ENCODE data around the gene ERP29. TPM values are rescaled to one million over a fixed set of nuclear protein-coding genes. Genes with fewer than 3 reads are reported as not detected.
"Not testable (repeated sequence)": the region's sequence is repeated elsewhere in the genome, so short reads cannot be mapped to it uniquely, and the experiment has no call there.

ERP29 gene
- total and polyA plus RNA-seq, 5 experiments from 2014 or later = 161 to 199 (median 181) TPM

- peak overlapping the region in 2 of 10 donors; percentile 6 to 17 for H3K4me3 Mint-ChIP-seq
Measured at GRCh38 chr12:112018571-112019237, 5.5 kb downstream of the ERP29 start.

GRCh38 chr12:112020947-112021457 is 7.8 kb downstream of the ERP29 start:
- H3K9me3 Mint-ChIP-seq = peaks cover 0 to 3% (median 0%) of the 10 kb centered on the region in 9 donors
- H3K4me3 Mint-ChIP-seq = peak overlapping the region in 1 of 10 donors; percentile 20
- H3K27me3 Mint-ChIP-seq = no peaks in the 10 kb centered on the region
- peaks cover 34 to 61% (median 56%) of the 10 kb centered on the region in 4 donors for H3K4me1 Mint-ChIP-seq
- peaks cover 4 to 82% (median 10%) of the 10 kb centered on the region in 3 donors for H3K36me3 Mint-ChIP-seq
- no peak for DNase-seq
- no peak for ATAC-seq
- H3K27ac Mint-ChIP-seq = peak overlapping the region in 9 of 10 donors; percentile 17 to 85 (median 59)
- POLR2A ChIA-PET = no interaction called here

More at GRCh38 chr12:112018571-112019237, 5.5 kb downstream of the ERP29 start:
- ATAC-seq = no peak
- Mint-ChIP-seq H3K4me1 (peaks cover 40 to 72% (median 68%) of the 10 kb centered on the region in 4 donors), H3K36me3 (peaks cover 9 to 82% (median 17%) of the 10 kb centered on the region in 3 donors), H3K27me3 (no peaks in the 10 kb centered on the region), H3K9me3 (peaks cover 0 to 7% (median 0%) of the 10 kb centered on the region in 9 donors), H3K27ac (peak overlapping the region; percentile 38 to 86 (median 72))
- POLR2A ChIA-PET = interaction anchor here (0.5 to 10.2 kb wide), 2 partner anchors 21 to 162 kb away, joined by 3 to 269 read pairs; no protein-coding TSS in a partner anchor
- DNase-seq = no peak

DNA sequence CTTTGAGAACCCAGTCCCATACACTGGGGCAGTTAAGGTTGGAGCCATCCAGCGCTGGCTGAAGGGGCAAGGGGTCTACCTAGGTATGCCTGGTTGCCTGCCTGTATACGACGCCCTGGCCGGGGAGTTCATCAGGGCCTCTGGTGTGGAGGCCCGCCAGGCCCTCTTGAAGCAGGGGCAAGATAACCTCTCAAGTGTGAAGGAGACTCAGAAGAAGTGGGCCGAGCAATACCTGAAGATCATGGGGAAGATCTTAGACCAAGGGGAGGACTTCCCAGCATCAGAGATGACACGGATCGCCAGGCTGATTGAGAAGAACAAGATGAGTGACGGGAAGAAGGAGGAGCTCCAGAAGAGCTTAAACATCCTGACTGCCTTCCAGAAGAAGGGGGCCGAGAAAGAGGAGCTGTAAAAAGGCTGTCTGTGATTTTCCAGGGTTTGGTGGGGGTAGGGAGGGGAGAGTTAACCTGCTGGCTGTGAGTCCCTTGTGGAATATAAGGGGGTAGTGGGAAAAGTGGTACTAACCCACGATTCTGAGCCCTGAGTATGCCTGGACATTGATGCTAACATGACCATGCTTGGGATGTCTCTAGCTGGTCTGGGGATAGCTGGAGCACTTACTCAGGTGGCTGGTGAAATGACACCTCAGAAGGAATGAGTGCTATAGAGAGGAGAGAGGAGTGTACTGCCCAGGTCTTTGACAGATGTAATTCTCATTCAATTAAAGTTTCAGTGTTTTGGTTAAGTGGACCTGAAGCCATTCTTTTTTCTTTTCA is 9.2 kb downstream of the ERP29 start:
- H3K36me3 Mint-ChIP-seq = peaks cover 0 to 77% (median 5%) of the 10 kb centered on the region in 3 donors
- DNase-seq (no peak), ATAC-seq (no peak)
- peak overlapping the region; percentile 5 to 86 (median 60) for H3K27ac Mint-ChIP-seq
- H3K4me1 Mint-ChIP-seq = peaks cover 30 to 57% (median 49%) of the 10 kb centered on the region in 4 donors
- H3K27me3 Mint-ChIP-seq = no peaks in the 10 kb centered on the region
- POLR2A ChIA-PET = interaction anchor here (1.4 to 3.4 kb wide), 2 partner anchors 8 to 10 kb away, joined by 4 to 15 read pairs; partner anchors contain the start of genes ERP29 and TMEM116
- no peak overlapping the region for H3K4me3 Mint-ChIP-seq
- H3K9me3 Mint-ChIP-seq = no peaks in the 10 kb centered on the region

DNA sequence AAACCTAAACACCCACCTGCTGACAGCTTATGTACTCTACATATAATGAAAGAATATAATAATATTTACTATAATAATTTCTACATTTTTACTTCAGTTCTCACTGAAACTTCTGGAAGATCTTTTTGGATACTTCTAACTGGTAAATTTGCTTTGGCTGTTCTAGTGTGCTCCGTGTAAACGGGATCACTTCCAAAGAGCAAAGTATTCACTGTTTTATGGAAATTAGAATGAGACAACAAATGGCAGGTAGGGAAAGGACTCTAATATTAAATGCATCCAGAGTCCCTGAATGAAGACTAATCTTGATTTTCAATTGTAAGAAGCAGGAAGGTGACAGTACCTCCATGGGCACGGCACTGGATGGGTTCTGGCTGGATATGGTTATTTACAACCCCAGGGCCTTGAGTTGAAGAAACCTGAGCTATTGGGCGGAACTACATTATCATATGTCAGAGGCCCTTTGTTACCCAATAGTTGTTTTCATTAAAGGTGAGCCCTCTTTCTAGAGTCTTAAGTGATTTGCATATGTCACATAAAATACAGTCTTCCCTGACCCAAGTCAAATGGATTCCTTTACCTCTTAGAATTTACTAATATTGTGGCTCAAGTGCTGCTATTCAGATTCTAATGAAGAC is 10.7 kb downstream of the ERP29 start:
- Mint-ChIP-seq H3K4me1 (peaks cover 28 to 47% (median 42%) of the 10 kb centered on the region in 4 donors), H3K4me3 (no peak overlapping the region), H3K27ac (peak overlapping the region in 9 of 10 donors; percentile 12 to 59 (median 39)), H3K27me3 (no peaks in the 10 kb centered on the region), H3K36me3 (peaks cover 0 to 75% (median 5%) of the 10 kb centered on the region in 3 donors), H3K9me3 (no peaks in the 10 kb centered on the region)
- DNase-seq (no peak), ATAC-seq (no peak)
- POLR2A ChIA-PET = interaction anchor here (1.4 to 3.4 kb wide), 3 partner anchors 10 to 11 kb away, joined by 4 to 15 read pairs (median 4); partner anchors contain the start of genes ERP29 and TMEM116

DNA sequence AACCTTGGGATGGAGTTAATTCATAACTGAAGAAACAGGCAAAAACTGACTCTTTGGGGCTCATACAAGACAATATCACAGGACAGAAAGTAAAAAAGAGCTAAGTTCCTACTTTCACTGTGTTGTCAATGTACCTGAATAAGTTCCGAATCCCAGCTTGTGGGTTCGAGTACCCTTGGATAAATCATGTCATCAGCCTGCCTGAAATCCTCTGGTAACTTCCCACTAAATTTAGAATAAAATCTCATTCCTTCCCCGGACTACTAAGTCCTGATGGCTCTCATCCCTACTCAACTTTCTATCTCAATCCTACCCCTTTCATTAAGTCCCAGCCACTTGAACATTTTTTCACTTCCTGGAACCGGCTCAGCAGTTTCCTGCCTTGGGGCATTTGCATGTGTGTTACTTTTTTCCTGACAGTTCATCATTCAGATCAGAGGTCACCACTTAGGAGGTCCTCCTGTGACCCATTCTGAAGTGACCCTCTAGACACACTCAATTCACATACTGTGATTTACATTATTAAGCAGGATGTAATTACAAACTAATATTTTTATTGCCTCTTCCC is 12.7 kb downstream of the ERP29 start:
- DNase-seq (no peak), ATAC-seq (no peak)
- peak overlapping the region in 9 of 10 donors; percentile 6 to 89 (median 80) for H3K27ac Mint-ChIP-seq
- POLR2A ChIA-PET = interaction anchor here (0.6 to 3.4 kb wide), 3 partner anchors 11 to 13 kb away, joined by 4 to 15 read pairs (median 6); partner anchors contain the start of genes ERP29 and TMEM116
- peaks cover 22 to 32% (median 28%) of the 10 kb centered on the region in 4 donors for H3K4me1 Mint-ChIP-seq
- H3K36me3 Mint-ChIP-seq = peaks cover 0 to 76% (median 6%) of the 10 kb centered on the region in 3 donors
- no peak overlapping the region for H3K4me3 Mint-ChIP-seq
- no peaks in the 10 kb centered on the region for H3K27me3 Mint-ChIP-seq
- no peaks in the 10 kb centered on the region for H3K9me3 Mint-ChIP-seq

- DNase-seq = no peak
- peaks cover 17 to 22% (median 19%) of the 10 kb centered on the region in 4 donors for H3K4me1 Mint-ChIP-seq
- no peak for ATAC-seq
- POLR2A ChIA-PET = no interaction called here
- peak overlapping the region in 5 of 10 donors; percentile 23 to 58 (median 32) for H3K27ac Mint-ChIP-seq
- H3K9me3 Mint-ChIP-seq = no peaks in the 10 kb centered on the region
- H3K27me3 Mint-ChIP-seq = no peaks in the 10 kb centered on the region
- H3K36me3 Mint-ChIP-seq = peaks cover 4 to 74% (median 7%) of the 10 kb centered on the region in 3 donors
- H3K4me3 Mint-ChIP-seq = no peak overlapping the region
Measured at GRCh38 chr12:112029301-112029700, 16.1 kb downstream of the ERP29 start.

DNA sequence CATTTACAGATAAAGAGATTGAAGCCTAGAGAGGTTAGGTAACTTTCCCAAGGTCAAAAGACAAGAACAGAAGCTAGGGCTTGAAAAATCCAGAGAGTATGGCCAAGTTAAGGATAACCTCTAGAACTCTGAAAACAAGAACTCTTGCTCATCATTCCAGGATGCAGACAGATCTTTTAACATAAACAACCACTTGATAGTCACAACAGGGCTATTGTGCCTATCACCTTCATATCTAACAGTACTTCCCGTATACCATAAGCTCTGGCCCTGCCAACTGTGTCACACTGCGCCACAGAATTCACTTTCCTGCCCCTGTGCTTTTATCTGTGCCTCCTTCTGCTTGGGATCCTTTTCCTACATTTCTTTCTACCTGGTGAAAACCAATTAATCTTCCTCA is 18.2 kb downstream of the ERP29 start:
- DNase-seq (no peak), ATAC-seq (no peak)
- POLR2A ChIA-PET = interaction anchor here (0.6 to 1.5 kb wide), 2 partner anchors 18 to 150 kb away, joined by 3 to 4 read pairs; partner anchors contain the start of genes ERP29 and TMEM116
- H3K36me3 Mint-ChIP-seq = peaks cover 4 to 82% (median 7%) of the 10 kb centered on the region in 3 donors
- H3K4me1 Mint-ChIP-seq = peaks cover 8 to 14% (median 12%) of the 10 kb centered on the region in 4 donors
- no peaks in the 10 kb centered on the region for H3K9me3 Mint-ChIP-seq
- H3K27me3 Mint-ChIP-seq = no peaks in the 10 kb centered on the region
- H3K4me3 Mint-ChIP-seq = no peak overlapping the region
- peak overlapping the region in 8 of 10 donors; percentile 34 to 69 (median 52) for H3K27ac Mint-ChIP-seq

- POLR2A ChIA-PET = no interaction called here
Measured at GRCh38 chr12:112032292-112032691, 19.1 kb downstream of the ERP29 start.

DNA sequence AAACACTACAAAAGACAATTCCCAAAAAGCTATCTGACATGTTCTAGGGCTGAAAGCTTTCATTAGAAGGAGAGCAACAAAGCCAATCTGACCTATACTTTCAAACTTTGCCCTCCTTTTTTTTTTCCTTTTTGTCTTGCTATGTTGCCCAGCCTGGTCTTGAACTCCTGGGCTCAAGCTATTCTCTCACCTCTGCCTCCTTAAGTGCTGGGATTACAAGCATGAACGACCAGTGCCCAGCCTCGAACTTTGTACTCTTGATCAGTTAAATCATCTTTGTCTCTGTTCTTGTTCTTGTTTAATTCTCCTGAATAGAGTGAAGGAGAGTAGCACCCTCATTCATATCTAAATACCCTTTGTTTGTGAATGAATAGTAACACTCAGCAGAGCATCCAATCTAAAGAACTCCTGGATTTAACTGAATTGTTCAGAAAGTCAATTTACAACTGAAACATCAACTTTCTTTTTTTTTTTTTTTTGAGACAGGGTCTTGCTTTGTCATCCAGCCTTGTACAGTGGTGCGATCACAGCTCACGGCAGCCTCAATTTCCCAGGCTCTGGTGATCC is 22.1 kb downstream of the ERP29 start:
- Mint-ChIP-seq H3K4me3 (no peak overlapping the region), H3K36me3 (peaks cover 11 to 90% (median 12%) of the 10 kb centered on the region in 3 donors), H3K4me1 (peaks cover 0 to 10% (median 2%) of the 10 kb centered on the region in 4 donors), H3K27ac (peak overlapping the region in 4 of 10 donors; percentile 46 to 87 (median 62)), H3K9me3 (no peaks in the 10 kb centered on the region), H3K27me3 (no peaks in the 10 kb centered on the region)
- POLR2A ChIA-PET = interaction anchor here (1.6 kb wide), 1 partner anchor 22 kb away, joined by 5 read pairs; the partner anchor contains the start of genes ERP29 and TMEM116
- ATAC-seq (no peak), DNase-seq (no peak)

More at GRCh38 chr12:112032292-112032691, 19.1 kb downstream of the ERP29 start:
- ATAC-seq (no peak), DNase-seq (no peak)
- peaks cover 6 to 14% (median 11%) of the 10 kb centered on the region in 4 donors for H3K4me1 Mint-ChIP-seq
- H3K27ac Mint-ChIP-seq = peak overlapping the region in 5 of 10 donors; percentile 7 to 57 (median 32)
- peaks cover 4 to 86% (median 7%) of the 10 kb centered on the region in 3 donors for H3K36me3 Mint-ChIP-seq
- H3K4me3 Mint-ChIP-seq = no peak overlapping the region
- H3K9me3 Mint-ChIP-seq = no peaks in the 10 kb centered on the region
- no peaks in the 10 kb centered on the region for H3K27me3 Mint-ChIP-seq

- POLR2A ChIA-PET, ATAC-seq, DNase-seq, H3K27me3 Mint-ChIP-seq, H3K9me3 Mint-ChIP-seq, H3K4me1 Mint-ChIP-seq: not testable (repeated sequence)
- Mint-ChIP-seq H3K4me3 (peak overlapping the region in 1 of 10 donors; percentile 12), H3K36me3 (peaks cover 11 to 86% (median 12%) of the 10 kb centered on the region in 3 donors), H3K27ac (peak overlapping the region in 5 of 10 donors; percentile 29 to 88 (median 66))
Measured at GRCh38 chr12:112036614-112037013, 23.4 kb downstream of the ERP29 start.

- no peak for DNase-seq
- peak overlapping the region in 3 of 10 donors; percentile 9 to 46 (median 21) for H3K27ac Mint-ChIP-seq
- POLR2A ChIA-PET = interaction anchor here (1.1 kb wide), 1 partner anchor 205 kb away, joined by 3 read pairs; no protein-coding TSS in a partner anchor
- no peaks in the 10 kb centered on the region for H3K9me3 Mint-ChIP-seq
- no peak overlapping the region for H3K4me3 Mint-ChIP-seq
- H3K27me3 Mint-ChIP-seq = no peaks in the 10 kb centered on the region
- peaks cover 0 to 4% (median 0%) of the 10 kb centered on the region in 4 donors for H3K4me1 Mint-ChIP-seq
- ATAC-seq = no peak
- H3K36me3 Mint-ChIP-seq = peaks cover 8 to 91% (median 25%) of the 10 kb centered on the region in 3 donors
Measured at GRCh38 chr12:112046003-112046402, 32.8 kb downstream of the ERP29 start.
